ENCODE data around the gene TRIM33. TPM values are rescaled to one million over a fixed set of nuclear protein-coding genes. Genes with fewer than 3 reads are reported as not detected.

The TRIM33 gene
- total and polyA plus RNA-seq, 2 of the 13 experiments (the other 11 are each of a cell fraction or from before 2014, with no cell fraction given): 35.5 to 42.2 TPM

DNA sequence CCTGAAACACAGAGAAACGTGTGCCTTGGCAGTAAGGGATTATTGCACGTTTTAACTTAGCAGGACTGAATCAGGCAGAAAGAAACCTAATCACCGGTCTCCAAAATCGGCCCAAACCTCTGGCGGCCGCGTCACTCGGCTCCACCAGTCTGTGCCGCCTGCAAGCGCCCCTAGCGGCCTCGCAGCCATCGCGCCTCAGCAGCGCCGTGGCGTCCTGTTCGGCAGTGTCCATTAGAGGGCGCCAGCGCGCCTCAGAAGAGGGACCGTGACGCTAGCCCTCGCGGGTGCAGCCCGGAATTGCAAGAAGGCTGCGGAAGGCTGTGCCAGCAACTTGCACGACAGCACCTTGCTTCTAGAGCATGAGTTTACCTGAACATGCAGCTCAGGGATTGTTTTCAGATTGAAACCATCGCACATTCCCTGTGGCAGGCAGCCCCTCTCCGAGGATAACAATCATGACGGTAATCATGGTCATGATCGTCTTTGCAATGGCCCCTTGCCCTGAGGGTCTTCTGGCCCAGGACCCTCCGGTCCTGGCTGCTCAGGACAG is 164.4 kb downstream of the TRIM33 start (continued):
- TF ChIP-seq, protein P1, sequence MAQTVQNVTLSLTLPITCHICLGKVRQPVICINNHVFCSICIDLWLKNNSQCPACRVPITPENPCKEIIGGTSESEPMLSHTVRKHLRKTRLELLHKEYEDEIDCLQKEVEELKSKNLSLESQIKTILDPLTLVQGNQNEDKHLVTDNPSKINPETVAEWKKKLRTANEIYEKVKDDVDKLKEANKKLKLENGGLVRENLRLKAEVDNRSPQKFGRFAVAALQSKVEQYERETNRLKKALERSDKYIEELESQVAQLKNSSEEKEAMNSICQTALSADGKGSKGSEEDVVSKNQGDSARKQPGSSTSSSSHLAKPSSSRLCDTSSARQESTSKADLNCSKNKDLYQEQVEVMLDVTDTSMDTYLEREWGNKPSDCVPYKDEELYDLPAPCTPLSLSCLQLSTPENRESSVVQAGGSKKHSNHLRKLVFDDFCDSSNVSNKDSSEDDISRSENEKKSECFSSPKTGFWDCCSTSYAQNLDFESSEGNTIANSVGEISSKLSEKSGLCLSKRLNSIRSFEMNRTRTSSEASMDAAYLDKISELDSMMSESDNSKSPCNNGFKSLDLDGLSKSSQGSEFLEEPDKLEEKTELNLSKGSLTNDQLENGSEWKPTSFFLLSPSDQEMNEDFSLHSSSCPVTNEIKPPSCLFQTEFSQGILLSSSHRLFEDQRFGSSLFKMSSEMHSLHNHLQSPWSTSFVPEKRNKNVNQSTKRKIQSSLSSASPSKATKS (CRISPR knock-in tag; IDR thresholded peaks at IDR 0.05): no peak
- TF ChIP-seq, protein P2, sequence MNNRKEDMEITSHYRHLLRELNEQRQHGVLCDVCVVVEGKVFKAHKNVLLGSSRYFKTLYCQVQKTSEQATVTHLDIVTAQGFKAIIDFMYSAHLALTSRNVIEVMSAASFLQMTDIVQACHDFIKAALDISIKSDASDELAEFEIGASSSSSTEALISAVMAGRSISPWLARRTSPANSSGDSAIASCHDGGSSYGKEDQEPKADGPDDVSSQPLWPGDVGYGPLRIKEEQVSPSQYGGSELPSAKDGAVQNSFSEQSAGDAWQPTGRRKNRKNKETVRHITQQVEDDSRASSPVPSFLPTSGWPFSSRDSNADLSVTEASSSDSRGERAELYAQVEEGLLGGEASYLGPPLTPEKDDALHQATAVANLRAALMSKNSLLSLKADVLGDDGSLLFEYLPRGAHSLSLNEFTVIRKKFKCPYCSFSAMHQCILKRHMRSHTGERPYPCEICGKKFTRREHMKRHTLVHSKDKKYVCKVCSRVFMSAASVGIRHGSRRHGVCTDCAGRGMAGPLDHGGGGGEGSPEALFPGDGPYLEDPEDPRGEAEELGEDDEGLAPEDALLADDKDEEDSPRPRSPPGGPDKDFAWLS (CRISPR knock-in tag; IDR thresholded peaks at IDR 0.05; ENCODE audit: borderline replicate concordance): no peak
- TF ChIP-seq ZNF383 (CRISPR knock-in tag; IDR thresholded peaks at IDR 0.05; ENCODE audit: borderline replicate concordance): no peak
- no peak for TF ChIP-seq IRX3 (CRISPR knock-in tag; IDR thresholded peaks at IDR 0.05; ENCODE audit: borderline replicate concordance, low read depth)
- TF ChIP-seq TBP (CRISPR knock-in tag; IDR thresholded peaks at IDR 0.05): no peak
- no peak for TF ChIP-seq CENPX (CRISPR knock-in tag; IDR thresholded peaks at IDR 0.05)
- TF ChIP-seq ZNF431 (CRISPR knock-in tag; IDR thresholded peaks at IDR 0.05; ENCODE audit: borderline replicate concordance, low read depth): 0 out of 2 replicates have a peak, but pooled peaks have one; percentile 69
- TF ChIP-seq ZNF615 (CRISPR knock-in tag; IDR thresholded peaks at IDR 0.05; ENCODE audit: borderline replicate concordance): no peak
- TF ChIP-seq, protein P3, sequence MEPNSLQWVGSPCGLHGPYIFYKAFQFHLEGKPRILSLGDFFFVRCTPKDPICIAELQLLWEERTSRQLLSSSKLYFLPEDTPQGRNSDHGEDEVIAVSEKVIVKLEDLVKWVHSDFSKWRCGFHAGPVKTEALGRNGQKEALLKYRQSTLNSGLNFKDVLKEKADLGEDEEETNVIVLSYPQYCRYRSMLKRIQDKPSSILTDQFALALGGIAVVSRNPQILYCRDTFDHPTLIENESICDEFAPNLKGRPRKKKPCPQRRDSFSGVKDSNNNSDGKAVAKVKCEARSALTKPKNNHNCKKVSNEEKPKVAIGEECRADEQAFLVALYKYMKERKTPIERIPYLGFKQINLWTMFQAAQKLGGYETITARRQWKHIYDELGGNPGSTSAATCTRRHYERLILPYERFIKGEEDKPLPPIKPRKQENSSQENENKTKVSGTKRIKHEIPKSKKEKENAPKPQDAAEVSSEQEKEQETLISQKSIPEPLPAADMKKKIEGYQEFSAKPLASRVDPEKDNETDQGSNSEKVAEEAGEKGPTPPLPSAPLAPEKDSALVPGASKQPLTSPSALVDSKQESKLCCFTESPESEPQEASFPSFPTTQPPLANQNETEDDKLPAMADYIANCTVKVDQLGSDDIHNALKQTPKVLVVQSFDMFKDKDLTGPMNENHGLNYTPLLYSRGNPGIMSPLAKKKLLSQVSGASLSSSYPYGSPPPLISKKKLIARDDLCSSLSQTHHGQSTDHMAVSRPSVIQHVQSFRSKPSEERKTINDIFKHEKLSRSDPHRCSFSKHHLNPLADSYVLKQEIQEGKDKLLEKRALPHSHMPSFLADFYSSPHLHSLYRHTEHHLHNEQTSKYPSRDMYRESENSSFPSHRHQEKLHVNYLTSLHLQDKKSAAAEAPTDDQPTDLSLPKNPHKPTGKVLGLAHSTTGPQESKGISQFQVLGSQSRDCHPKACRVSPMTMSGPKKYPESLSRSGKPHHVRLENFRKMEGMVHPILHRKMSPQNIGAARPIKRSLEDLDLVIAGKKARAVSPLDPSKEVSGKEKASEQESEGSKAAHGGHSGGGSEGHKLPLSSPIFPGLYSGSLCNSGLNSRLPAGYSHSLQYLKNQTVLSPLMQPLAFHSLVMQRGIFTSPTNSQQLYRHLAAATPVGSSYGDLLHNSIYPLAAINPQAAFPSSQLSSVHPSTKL (CRISPR knock-in tag; IDR thresholded peaks at IDR 0.05): peak; percentile 76
- no peak for TF ChIP-seq ZNF337 (CRISPR knock-in tag; IDR thresholded peaks at IDR 0.05; ENCODE audit: borderline replicate concordance, low read depth)
- TF ChIP-seq PRMT3 (CRISPR knock-in tag; IDR thresholded peaks at IDR 0.05; ENCODE audit: borderline replicate concordance, low read depth): no peak
- TF ChIP-seq RFX1 (IDR thresholded peaks at IDR 0.05): no peak
- TF ChIP-seq, protein P4, sequence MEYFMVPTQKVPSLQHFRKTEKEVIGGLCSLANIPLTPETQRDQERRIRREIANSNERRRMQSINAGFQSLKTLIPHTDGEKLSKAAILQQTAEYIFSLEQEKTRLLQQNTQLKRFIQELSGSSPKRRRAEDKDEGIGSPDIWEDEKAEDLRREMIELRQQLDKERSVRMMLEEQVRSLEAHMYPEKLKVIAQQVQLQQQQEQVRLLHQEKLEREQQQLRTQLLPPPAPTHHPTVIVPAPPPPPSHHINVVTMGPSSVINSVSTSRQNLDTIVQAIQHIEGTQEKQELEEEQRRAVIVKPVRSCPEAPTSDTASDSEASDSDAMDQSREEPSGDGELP (IDR thresholded peaks at IDR 0.05; ENCODE audit: borderline replicate concordance, low read depth): no peak; the same call in 1 of the 2 replicates
- TF ChIP-seq IRF2 (CRISPR knock-in tag; IDR thresholded peaks at IDR 0.05): peak; percentile 89; the same call in 1 of the 2 replicates
- TF ChIP-seq ZNF782 (CRISPR knock-in tag; IDR thresholded peaks at IDR 0.05; ENCODE audit: borderline replicate concordance): no peak
- TF ChIP-seq, protein P5, sequence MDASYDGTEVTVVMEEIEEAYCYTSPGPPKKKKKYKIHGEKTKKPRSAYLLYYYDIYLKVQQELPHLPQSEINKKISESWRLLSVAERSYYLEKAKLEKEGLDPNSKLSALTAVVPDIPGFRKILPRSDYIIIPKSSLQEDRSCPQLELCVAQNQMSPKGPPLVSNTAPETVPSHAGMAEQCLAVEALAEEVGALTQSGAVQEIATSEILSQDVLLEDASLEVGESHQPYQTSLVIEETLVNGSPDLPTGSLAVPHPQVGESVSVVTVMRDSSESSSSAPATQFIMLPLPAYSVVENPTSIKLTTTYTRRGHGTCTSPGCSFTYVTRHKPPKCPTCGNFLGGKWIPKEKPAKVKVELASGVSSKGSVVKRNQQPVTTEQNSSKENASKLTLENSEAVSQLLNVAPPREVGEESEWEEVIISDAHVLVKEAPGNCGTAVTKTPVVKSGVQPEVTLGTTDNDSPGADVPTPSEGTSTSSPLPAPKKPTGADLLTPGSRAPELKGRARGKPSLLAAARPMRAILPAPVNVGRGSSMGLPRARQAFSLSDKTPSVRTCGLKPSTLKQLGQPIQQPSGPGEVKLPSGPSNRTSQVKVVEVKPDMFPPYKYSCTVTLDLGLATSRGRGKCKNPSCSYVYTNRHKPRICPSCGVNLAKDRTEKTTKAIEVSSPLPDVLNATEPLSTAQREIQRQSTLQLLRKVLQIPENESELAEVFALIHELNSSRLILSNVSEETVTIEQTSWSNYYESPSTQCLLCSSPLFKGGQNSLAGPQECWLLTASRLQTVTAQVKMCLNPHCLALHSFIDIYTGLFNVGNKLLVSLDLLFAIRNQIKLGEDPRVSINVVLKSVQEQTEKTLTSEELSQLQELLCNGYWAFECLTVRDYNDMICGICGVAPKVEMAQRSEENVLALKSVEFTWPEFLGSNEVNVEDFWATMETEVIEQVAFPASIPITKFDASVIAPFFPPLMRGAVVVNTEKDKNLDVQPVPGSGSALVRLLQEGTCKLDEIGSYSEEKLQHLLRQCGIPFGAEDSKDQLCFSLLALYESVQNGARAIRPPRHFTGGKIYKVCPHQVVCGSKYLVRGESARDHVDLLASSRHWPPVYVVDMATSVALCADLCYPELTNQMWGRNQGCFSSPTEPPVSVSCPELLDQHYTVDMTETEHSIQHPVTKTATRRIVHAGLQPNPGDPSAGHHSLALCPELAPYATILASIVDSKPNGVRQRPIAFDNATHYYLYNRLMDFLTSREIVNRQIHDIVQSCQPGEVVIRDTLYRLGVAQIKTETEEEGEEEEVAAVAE (CRISPR knock-in tag; IDR thresholded peaks at IDR 0.05; ENCODE audit: borderline replicate concordance): peak; percentile 68
